Endodermal cell (in vitro differentiated cells): Measurements from ENCODE around the gene XYLT1. TPM values are rescaled to one million over a fixed set of nuclear protein-coding genes. Genes with fewer than 3 reads are reported as not detected.

ENCODE experiments used
- DNase-seq: peaks from one replicate; pipeline ENCODE4 v3.0.0-alpha.2; 2017
- H3K27ac ChIP-seq: 2 replicates; pipeline ENCODE4 v1.5.1; 2013; ENCODE audit warnings: mild to moderate bottlenecking, low read depth, low read length, moderate library complexity
- H3K27me3 ChIP-seq: 2 replicates; pipeline ENCODE4 v1.6.1; 2013; ENCODE audit warnings: mild to moderate bottlenecking, low read length, moderate library complexity; ENCODE audit not compliant: insufficient read depth, control insufficient read depth, poor library complexity, severe bottlenecking
- H3K36me3 ChIP-seq: 2 replicates; pipeline ENCODE4 v1.7.0; 2013; ENCODE audit warnings: mild to moderate bottlenecking, low read length, moderate library complexity; ENCODE audit not compliant: control insufficient read depth, insufficient read depth
- H3K4me1 ChIP-seq: one replicate; pipeline ENCODE4 v1.7.0; 2013; ENCODE audit warnings: low read length; ENCODE audit not compliant: control insufficient read depth, insufficient read depth
- H3K4me3 ChIP-seq: 2 replicates; pipeline ENCODE4 v1.5.1; 2013; ENCODE audit warnings: mild to moderate bottlenecking, low read length, moderate library complexity
- H3K9ac ChIP-seq: 2 replicates; pipeline ENCODE4 v1.6.1; 2013; ENCODE audit warnings: mild to moderate bottlenecking, low read length, moderate library complexity; ENCODE audit not compliant: poor library complexity, severe bottlenecking; ENCODE audit errors: extremely low read depth
- H3K9me3 ChIP-seq: 2 replicates; pipeline ENCODE4 v1.6.1; 2013; ENCODE audit warnings: mild to moderate bottlenecking, low read length, moderate library complexity; ENCODE audit not compliant: control insufficient read depth
- H3K27ac Mint-ChIP-seq: 2 replicates; pipeline ENCODE4 v1.8.0; 2020; ENCODE audit warnings: mixed read lengths
- H3K27me3 Mint-ChIP-seq: 2 replicates; pipeline ENCODE4 v1.8.0; 2021; ENCODE audit warnings: mild to moderate bottlenecking, mixed read lengths; ENCODE audit not compliant: insufficient read depth
- H3K36me3 Mint-ChIP-seq: 2 replicates; pipeline ENCODE4 v1.8.0; 2020; ENCODE audit warnings: low read depth, mixed read lengths
- H3K4me1 Mint-ChIP-seq: 2 replicates; pipeline ENCODE4 v1.8.0; 2020; ENCODE audit warnings: mixed read lengths
- H3K4me3 Mint-ChIP-seq: 2 replicates; pipeline ENCODE4 v1.8.0; 2020; ENCODE audit warnings: mild to moderate bottlenecking, moderate library complexity, mixed read lengths
- H3K9me3 Mint-ChIP-seq: 2 replicates; pipeline ENCODE4 v1.8.0; 2020; ENCODE audit warnings: mild to moderate bottlenecking, mixed read lengths
- WGBS, 2 experiments: methylation state at CpG; one replicate each; pipeline versions ENCODE4 v1.1.5 to v1.1.7; 2013; ENCODE audit warnings: missing lambda C conversion rate in 2 of 2, mixed read lengths in 1 of 2; ENCODE audit not compliant: insufficient coverage in 1 of 2, insufficient read length in 1 of 2; 5-methylcytosine and 5-hydroxymethylcytosine counted together
- total RNA-seq, 2 donors: library from RNA; stranded (reverse); fragmentation: NEBNext Ultra II Directional in 1 of 2; extraction: Animal tissue kit (Norgen Biotek cat#: 25700) in 1 of 2; gene quantifications; 2 replicates in 1 of 2; 3 replicates in 1 of 2; pipeline ENCODE4 v1.2.1, GENCODE V29; 2021
- TF ChIP-seq, protein P1 (sequence below): fragments of 200-600 bp; sonication (generic); conservative IDR thresholded peaks from 2 replicates; pipeline ENCODE4 v1.5.0; 2021; ENCODE audit warnings: antibody characterized with exemption, mild to moderate bottlenecking

XYLT1 gene
- total RNA-seq, 2 donors from 2014 or later = 26.8 to 28.5 TPM

DNA sequence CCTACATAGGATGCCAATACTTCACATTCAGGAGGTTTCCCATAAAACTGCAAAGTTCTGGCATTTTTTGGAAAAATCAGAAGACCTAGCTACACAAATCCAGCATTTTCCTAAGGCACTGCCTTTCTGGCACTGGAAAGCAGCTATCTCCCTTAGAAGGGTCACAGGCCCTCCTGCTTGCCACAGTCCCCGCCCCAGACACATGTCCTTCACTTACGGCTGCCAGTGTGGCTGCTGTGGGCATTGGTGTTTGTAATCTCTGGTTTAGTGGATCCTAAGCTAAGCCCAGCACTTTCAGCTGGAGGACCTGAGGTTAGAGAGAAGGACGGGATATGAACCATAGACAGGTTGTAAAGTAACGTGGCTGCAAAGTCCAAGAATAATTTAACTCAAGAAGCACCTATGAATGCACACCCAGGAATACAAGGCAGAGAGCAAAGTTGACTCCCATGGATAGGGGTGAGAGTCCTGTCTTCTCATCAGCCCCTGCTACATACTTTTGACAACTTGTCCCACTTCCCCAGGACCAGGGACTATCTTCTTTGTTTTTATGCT lies 100.0 kb downstream of the XYLT1 start:
- Histone ChIP-seq H3K9me3 (no peaks in the 10 kb centered on the region), H3K27me3 (no peaks in the 10 kb centered on the region), H3K9ac (no peak overlapping the region), H3K4me1 (no peaks in the 10 kb centered on the region), H3K36me3 (no peaks in the 10 kb centered on the region), H3K27ac (no peak overlapping the region), H3K4me3 (no peak overlapping the region)
- Mint-ChIP-seq H3K9me3 (no peaks in the 10 kb centered on the region), H3K4me3 (no peak overlapping the region), H3K36me3 (no peaks in the 10 kb centered on the region), H3K27ac (no peak overlapping the region), H3K27me3 (no peaks in the 10 kb centered on the region), H3K4me1 (peaks cover 41% of the 10 kb centered on the region)
- 96 to 100% methylated on average over 2 to 4 of the region's 4 CpGs for WGBS, 2 experiments
- TF ChIP-seq, protein P1, sequence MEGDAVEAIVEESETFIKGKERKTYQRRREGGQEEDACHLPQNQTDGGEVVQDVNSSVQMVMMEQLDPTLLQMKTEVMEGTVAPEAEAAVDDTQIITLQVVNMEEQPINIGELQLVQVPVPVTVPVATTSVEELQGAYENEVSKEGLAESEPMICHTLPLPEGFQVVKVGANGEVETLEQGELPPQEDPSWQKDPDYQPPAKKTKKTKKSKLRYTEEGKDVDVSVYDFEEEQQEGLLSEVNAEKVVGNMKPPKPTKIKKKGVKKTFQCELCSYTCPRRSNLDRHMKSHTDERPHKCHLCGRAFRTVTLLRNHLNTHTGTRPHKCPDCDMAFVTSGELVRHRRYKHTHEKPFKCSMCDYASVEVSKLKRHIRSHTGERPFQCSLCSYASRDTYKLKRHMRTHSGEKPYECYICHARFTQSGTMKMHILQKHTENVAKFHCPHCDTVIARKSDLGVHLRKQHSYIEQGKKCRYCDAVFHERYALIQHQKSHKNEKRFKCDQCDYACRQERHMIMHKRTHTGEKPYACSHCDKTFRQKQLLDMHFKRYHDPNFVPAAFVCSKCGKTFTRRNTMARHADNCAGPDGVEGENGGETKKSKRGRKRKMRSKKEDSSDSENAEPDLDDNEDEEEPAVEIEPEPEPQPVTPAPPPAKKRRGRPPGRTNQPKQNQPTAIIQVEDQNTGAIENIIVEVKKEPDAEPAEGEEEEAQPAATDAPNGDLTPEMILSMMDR = no peak
- DNase-seq = no peak

DNA sequence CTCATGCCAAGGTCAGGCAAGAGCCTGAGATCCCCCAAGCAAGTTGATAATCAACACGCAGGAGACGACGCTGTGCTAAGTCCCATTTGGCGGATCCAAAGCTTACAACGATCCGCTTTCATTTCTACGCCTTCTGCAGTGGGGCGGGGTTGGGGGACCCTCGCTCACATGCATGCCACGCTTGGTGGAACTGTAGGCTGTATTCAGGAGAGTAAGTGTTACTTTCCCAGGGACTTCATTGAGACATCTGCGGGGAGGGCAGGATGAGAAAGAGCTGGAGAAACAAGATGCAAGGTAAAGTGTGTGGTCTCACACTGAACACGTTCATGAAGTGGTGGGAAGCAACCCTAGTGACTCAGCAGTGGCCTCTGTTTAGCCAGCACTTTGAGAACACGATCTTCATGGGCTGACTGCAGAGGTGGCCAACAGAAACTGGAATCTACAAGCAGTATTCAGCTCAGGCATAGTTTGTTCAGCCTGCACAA lies 100.5 kb downstream of the XYLT1 start:
- peak overlapping the region; percentile 28 for H3K27ac Mint-ChIP-seq
- H3K9me3 Mint-ChIP-seq = no peaks in the 10 kb centered on the region
- peak overlapping the region; percentile 5 for H3K27ac ChIP-seq
- H3K4me3 Mint-ChIP-seq = no peak overlapping the region
- H3K9ac ChIP-seq = no peak overlapping the region
- H3K9me3 ChIP-seq = no peaks in the 10 kb centered on the region
- H3K36me3 Mint-ChIP-seq = no peaks in the 10 kb centered on the region
- no peaks in the 10 kb centered on the region for H3K27me3 ChIP-seq
- H3K4me1 Mint-ChIP-seq = peaks cover 43% of the 10 kb centered on the region
- no peaks in the 10 kb centered on the region for H3K27me3 Mint-ChIP-seq
- TF ChIP-seq, protein P1 = no peak
- no peak overlapping the region for H3K4me3 ChIP-seq
- no peak for DNase-seq
- H3K36me3 ChIP-seq = no peaks in the 10 kb centered on the region
- WGBS, 2 experiments = 85 to 89% methylated on average over 10 to 13 of the region's 13 CpGs
- H3K4me1 ChIP-seq = no peaks in the 10 kb centered on the region

DNA sequence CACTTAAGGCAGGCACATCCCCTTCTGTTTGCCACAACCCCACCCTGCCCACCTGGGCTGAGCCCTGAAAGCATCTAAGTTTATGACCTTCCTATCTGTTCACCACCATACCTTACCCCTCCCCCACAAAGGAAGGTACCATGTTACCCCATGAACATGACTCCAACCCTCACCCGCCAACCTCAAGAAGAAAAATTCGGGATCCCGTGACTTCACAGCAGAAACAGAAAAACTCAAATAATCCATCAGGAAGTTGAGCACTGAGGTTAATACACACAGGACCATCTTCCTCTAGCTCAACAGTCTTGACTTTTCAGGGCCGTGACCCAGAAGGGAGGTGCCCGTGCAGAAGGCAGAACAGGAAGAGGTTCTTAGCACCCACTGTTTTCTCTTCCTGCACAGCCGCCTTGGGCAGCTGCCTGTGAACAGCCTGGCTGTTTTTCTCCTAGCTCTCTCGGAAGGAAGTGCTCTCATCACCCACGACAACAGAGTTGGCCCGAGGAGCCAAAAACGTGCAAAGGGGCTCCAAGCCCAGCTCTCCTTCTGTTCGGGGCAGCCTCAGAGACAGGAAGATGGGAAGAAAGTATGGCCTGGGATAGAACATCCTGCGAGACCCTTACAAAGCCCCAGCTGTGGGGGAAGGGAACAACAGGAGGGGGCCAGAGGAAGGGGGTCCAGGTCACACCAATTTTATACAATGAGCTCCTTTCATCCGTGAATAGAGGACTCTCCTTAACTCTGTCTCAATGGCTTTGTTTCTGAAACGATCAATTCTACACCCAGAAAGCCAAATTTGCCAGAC lies 101.1 kb downstream of the XYLT1 start:
- TF ChIP-seq, protein P1 = no peak
- no peak overlapping the region for H3K4me3 Mint-ChIP-seq
- Histone ChIP-seq H3K4me3 (no peak overlapping the region), H3K36me3 (no peaks in the 10 kb centered on the region), H3K9ac (no peak overlapping the region), H3K4me1 (no peaks in the 10 kb centered on the region), H3K27me3 (no peaks in the 10 kb centered on the region), H3K9me3 (no peaks in the 10 kb centered on the region), H3K27ac (peak overlapping the region; percentile 16)
- H3K27ac Mint-ChIP-seq = peak overlapping the region; percentile 28
- no peaks in the 10 kb centered on the region for H3K27me3 Mint-ChIP-seq
- peaks cover 50% of the 10 kb centered on the region for H3K4me1 Mint-ChIP-seq
- 81 to 84% methylated on average over 11 to 14 of the region's 14 CpGs for WGBS, 2 experiments
- DNase-seq = no peak
- H3K36me3 Mint-ChIP-seq = no peaks in the 10 kb centered on the region
- no peaks in the 10 kb centered on the region for H3K9me3 Mint-ChIP-seq
